WTC11 (cell line): ENCODE measurements around the gene SHROOM3. TPM values are rescaled to one million over a fixed set of nuclear protein-coding genes. Genes with fewer than 3 reads are reported as not detected.
"Not testable (repeated sequence)": the region's sequence is repeated elsewhere in the genome, so short reads cannot be mapped to it uniquely, and the experiment has no call there.

Source experiments
- ATAC-seq: fragments of 200-7000 bp; cut with Tn5 transposase; 2 replicates; pipeline ENCODE4 v1.10.0; 2021; ENCODE audit warnings: mild to moderate bottlenecking, moderate library complexity
- CTCF ChIA-PET: fragments of 300-600 bp; sonication (Branson Sonifier 250); formaldehyde crosslinking; loops from one replicate; lab custom pipeline; 2021; ENCODE audit warnings: antibody characterized with exemption; lab: Charles Lee
- POLR2A ChIA-PET: fragments of 350-600 bp; sonication (Branson Sonifier 250); formaldehyde crosslinking; loops from one replicate; lab custom pipeline; 2021; ENCODE audit warnings: antibody characterized with exemption; lab: Charles Lee
- DNase-seq: peaks from one replicate; pipeline ENCODE4 v3.0.0; 2021; ENCODE audit warnings: low spot score
- H3K27ac Mint-ChIP-seq: 2 replicates; pipeline ENCODE4 v1.8.0; 2021; ENCODE audit warnings: mixed read lengths
- H3K27me3 Mint-ChIP-seq: 2 replicates; pipeline ENCODE4 v1.8.0; 2021; ENCODE audit warnings: low read depth, mild to moderate bottlenecking, moderate library complexity, mixed read lengths
- H3K36me3 Mint-ChIP-seq: 2 replicates; pipeline ENCODE4 v1.8.0; 2021; ENCODE audit warnings: mixed read lengths
- H3K4me1 Mint-ChIP-seq: 2 replicates; pipeline ENCODE4 v1.8.0; 2022; ENCODE audit warnings: mixed read lengths
- H3K4me3 Mint-ChIP-seq: 2 replicates; pipeline ENCODE4 v1.8.0; 2021; ENCODE audit warnings: mild to moderate bottlenecking, moderate library complexity, mixed read lengths
- H3K9me3 Mint-ChIP-seq: 2 replicates; pipeline ENCODE4 v1.8.0; 2021; ENCODE audit warnings: mixed read lengths
- AR ChIP-seq: fragments of 250-450 bp; sonication (Bioruptor Pico); IDR thresholded peaks from 2 replicates; pipeline ENCODE4 v1.9.0; 2021; ENCODE audit warnings: mild to moderate bottlenecking
- ATF6 ChIP-seq: sonication (generic); formaldehyde crosslinking; IDR thresholded peaks from 2 replicates; pipeline ENCODE4 v1.8.1; 2023; ENCODE audit warnings: mild to moderate bottlenecking, missing genetic modification reagents
- EMX1 ChIP-seq: fragments of 250-450 bp; sonication (Bioruptor Pico); IDR thresholded peaks from 2 replicates; pipeline ENCODE4 v1.8.0; 2021; ENCODE audit warnings: mild to moderate bottlenecking
- ERG ChIP-seq: fragments of 250-450 bp; sonication (Bioruptor Pico); IDR thresholded peaks from 2 replicates; pipeline ENCODE4 v1.8.0; 2021; ENCODE audit warnings: mild to moderate bottlenecking
- FOXP4 ChIP-seq: sonication (generic); formaldehyde crosslinking; IDR thresholded peaks from 2 replicates; pipeline ENCODE4 v1.8.0; 2022; ENCODE audit warnings: mild to moderate bottlenecking, missing genetic modification reagents
- IRF2 ChIP-seq: sonication (generic); formaldehyde crosslinking; IDR thresholded peaks from 2 replicates; pipeline ENCODE4 v1.8.0; 2022; ENCODE audit warnings: low read depth, missing genetic modification reagents, borderline replicate concordance
- KAT7 ChIP-seq: sonication (generic); formaldehyde crosslinking; IDR thresholded peaks from 2 replicates; pipeline ENCODE4 v1.8.1; 2023; ENCODE audit warnings: missing genetic modification reagents, mild to moderate bottlenecking, borderline replicate concordance
- MXD4 ChIP-seq: fragments of 250-450 bp; sonication (Bioruptor Pico); IDR thresholded peaks from 2 replicates; pipeline ENCODE4 v1.8.0; 2021; ENCODE audit warnings: mild to moderate bottlenecking, moderate library complexity, borderline replicate concordance
- MYBL2 ChIP-seq: sonication (generic); formaldehyde crosslinking; IDR thresholded peaks from 2 replicates; pipeline ENCODE4 v1.8.1; 2023; ENCODE audit warnings: mild to moderate bottlenecking, moderate library complexity, missing genetic modification reagents
- NR2C2 ChIP-seq: sonication (generic); formaldehyde crosslinking; IDR thresholded peaks from 2 replicates; pipeline ENCODE4 v1.8.0; 2022; ENCODE audit warnings: mild to moderate bottlenecking, missing genetic modification reagents
- NR3C1 ChIP-seq: sonication (generic); formaldehyde crosslinking; conservative IDR thresholded peaks from 2 replicates; pipeline ENCODE4 v1.8.1; 2023; ENCODE audit warnings: low read depth, mild to moderate bottlenecking, missing genetic modification reagents
- RORB ChIP-seq: fragments of 250-450 bp; sonication (Bioruptor Pico); IDR thresholded peaks from 2 replicates; pipeline ENCODE4 v1.9.0; 2021; ENCODE audit warnings: mild to moderate bottlenecking
- TCF7 ChIP-seq: sonication (generic); formaldehyde crosslinking; IDR thresholded peaks from 2 replicates; pipeline ENCODE4 v1.8.0; 2022; ENCODE audit warnings: mild to moderate bottlenecking, low read depth, missing genetic modification reagents, moderate library complexity
- TEAD1 ChIP-seq: sonication (generic); formaldehyde crosslinking; IDR thresholded peaks from 2 replicates; pipeline ENCODE4 v1.8.0; 2022; ENCODE audit warnings: mild to moderate bottlenecking, missing genetic modification reagents
- ZNF121 ChIP-seq: sonication (generic); formaldehyde crosslinking; IDR thresholded peaks from 2 replicates; pipeline ENCODE4 v1.8.0; 2023; ENCODE audit warnings: missing genetic modification reagents
- ZNF232 ChIP-seq: sonication (generic); formaldehyde crosslinking; IDR thresholded peaks from 2 replicates; pipeline ENCODE4 v1.8.0; 2022; ENCODE audit warnings: mild to moderate bottlenecking, missing genetic modification reagents
- ZNF416 ChIP-seq: fragments of 250-450 bp; sonication (Bioruptor Pico); IDR thresholded peaks from 2 replicates; pipeline ENCODE4 v1.9.0; 2021; ENCODE audit warnings: mild to moderate bottlenecking, inconsistent platforms
- ZNF671 ChIP-seq: fragments of 250-450 bp; sonication (Bioruptor Pico); IDR thresholded peaks from 2 replicates; pipeline ENCODE4 v1.8.0; 2021; ENCODE audit warnings: mild to moderate bottlenecking
- ZSCAN18 ChIP-seq: fragments of 250-450 bp; sonication (Bioruptor Pico); IDR thresholded peaks from 2 replicates; pipeline ENCODE4 v2.1.2; 2022; ENCODE audit warnings: mild to moderate bottlenecking, moderate library complexity
- total RNA-seq: library from RNA; stranded (reverse); gene quantifications from 3 replicates; pipeline ENCODE4 v1.2.3, GENCODE V29; 2021

SHROOM3 gene
- total RNA-seq, 1 experiment from 2014 or later = 71.9 TPM

- no peak for TF ChIP-seq ZNF416 (CRISPR knock-in tag)
- TF ChIP-seq AR (CRISPR knock-in tag) = no peak
- no peak for TF ChIP-seq MYBL2 (CRISPR knock-in tag)
- no peak for TF ChIP-seq ZNF121 (CRISPR knock-in tag)
- no peak for TF ChIP-seq NR3C1 (CRISPR knock-in tag)
Measured at GRCh38 chr4:76607846-76608245, 172.8 kb downstream of the SHROOM3 start (continued).

GRCh38 chr4:76608549-76608948 is 173.5 kb downstream of the SHROOM3 start:
- H3K27ac Mint-ChIP-seq, CTCF ChIA-PET: not testable (repeated sequence)
- H3K4me1 Mint-ChIP-seq = peaks cover 59% of the 10 kb centered on the region

GRCh38 chr4:76610751-76611547 is 175.9 kb downstream of the SHROOM3 start:
- H3K4me3 Mint-ChIP-seq = no peak overlapping the region; the same call in 1 of the 2 replicates
- DNase-seq (no peak), ATAC-seq (peak; percentile 8; the same call in 1 of the 2 replicates)
- CTCF ChIA-PET = interaction anchor here (0.7 to 1.4 kb wide), 2 partner anchors 16 to 25 kb away, joined by 4 read pairs; no protein-coding TSS in a partner anchor
- POLR2A ChIA-PET = interaction anchor here (0.7 kb wide), 1 partner anchor 83 kb away, joined by 3 read pairs; no protein-coding TSS in a partner anchor
- H3K27me3 Mint-ChIP-seq = peaks cover 6% of the 10 kb centered on the region; the same call in 1 of the 2 replicates
- H3K27ac Mint-ChIP-seq = peak overlapping the region; percentile 89
- H3K9me3 Mint-ChIP-seq = no peaks in the 10 kb centered on the region
- no peaks in the 10 kb centered on the region for H3K36me3 Mint-ChIP-seq
- H3K4me1 Mint-ChIP-seq = peaks cover 65% of the 10 kb centered on the region
- no peak for TF ChIP-seq ZNF671
- TF ChIP-seq KAT7 (CRISPR knock-in tag) = no peak
- no peak for TF ChIP-seq RORB (CRISPR knock-in tag)
- no peak for TF ChIP-seq ERG (CRISPR knock-in tag)
- no peak for TF ChIP-seq ATF6
- no peak for TF ChIP-seq FOXP4 (CRISPR knock-in tag)
- no peak for TF ChIP-seq NR2C2 (CRISPR knock-in tag)
- TF ChIP-seq ZSCAN18 (CRISPR knock-in tag) = no peak
- no peak for TF ChIP-seq IRF2 (CRISPR knock-in tag)
- TF ChIP-seq EMX1 (CRISPR knock-in tag) = no peak
- TF ChIP-seq TEAD1 (CRISPR knock-in tag) = no peak
- TF ChIP-seq MXD4 (CRISPR knock-in tag) = no peak
- no peak for TF ChIP-seq ZNF232 (CRISPR knock-in tag)
- no peak for TF ChIP-seq TCF7 (CRISPR knock-in tag)

More at GRCh38 chr4:76608549-76608948, 173.5 kb downstream of the SHROOM3 start:
- ATAC-seq, H3K4me3 Mint-ChIP-seq, H3K9me3 Mint-ChIP-seq, H3K27me3 Mint-ChIP-seq, H3K36me3 Mint-ChIP-seq, DNase-seq: not testable (repeated sequence)
- POLR2A ChIA-PET = interaction anchor here (1.1 kb wide), 1 partner anchor 23 kb away, joined by 4 read pairs; no protein-coding TSS in a partner anchor
